Activated CD8-positive, alpha-beta memory T cell treated with anti-CD3 and anti-CD28 coated beads for 24 hours (primary cell): ENCODE measurements around the gene DNAI2.
A peak's percentile ranks its signal among the peaks of the same experiment; 100 is the strongest.

ENCODE experiments used
- DNase-seq: peaks from one replicate; pipeline ENCODE4 v3.0.0-alpha.2; 2020

DNAI2 gene

DNA sequence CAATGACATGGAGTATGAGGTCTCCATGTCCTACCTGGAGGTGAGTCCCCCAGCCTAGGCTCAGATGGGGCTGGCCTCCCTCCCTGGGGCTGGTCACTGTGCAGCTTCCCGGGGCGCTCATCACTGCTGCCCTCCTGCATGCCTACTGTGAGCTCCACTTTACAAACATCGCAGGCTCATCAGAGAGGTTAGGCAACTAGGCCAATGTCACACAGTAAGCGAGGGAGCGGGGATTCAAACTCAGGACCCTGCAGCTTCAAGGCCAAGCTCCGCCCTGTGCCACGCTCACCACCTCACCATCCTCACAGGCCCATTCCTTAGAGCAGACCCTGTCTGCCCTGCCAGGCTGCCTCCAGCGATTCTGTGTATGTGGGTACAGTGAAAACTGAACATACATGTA is 69.1 kb downstream of the DNAI2 start:
- no peak for DNase-seq

DNA sequence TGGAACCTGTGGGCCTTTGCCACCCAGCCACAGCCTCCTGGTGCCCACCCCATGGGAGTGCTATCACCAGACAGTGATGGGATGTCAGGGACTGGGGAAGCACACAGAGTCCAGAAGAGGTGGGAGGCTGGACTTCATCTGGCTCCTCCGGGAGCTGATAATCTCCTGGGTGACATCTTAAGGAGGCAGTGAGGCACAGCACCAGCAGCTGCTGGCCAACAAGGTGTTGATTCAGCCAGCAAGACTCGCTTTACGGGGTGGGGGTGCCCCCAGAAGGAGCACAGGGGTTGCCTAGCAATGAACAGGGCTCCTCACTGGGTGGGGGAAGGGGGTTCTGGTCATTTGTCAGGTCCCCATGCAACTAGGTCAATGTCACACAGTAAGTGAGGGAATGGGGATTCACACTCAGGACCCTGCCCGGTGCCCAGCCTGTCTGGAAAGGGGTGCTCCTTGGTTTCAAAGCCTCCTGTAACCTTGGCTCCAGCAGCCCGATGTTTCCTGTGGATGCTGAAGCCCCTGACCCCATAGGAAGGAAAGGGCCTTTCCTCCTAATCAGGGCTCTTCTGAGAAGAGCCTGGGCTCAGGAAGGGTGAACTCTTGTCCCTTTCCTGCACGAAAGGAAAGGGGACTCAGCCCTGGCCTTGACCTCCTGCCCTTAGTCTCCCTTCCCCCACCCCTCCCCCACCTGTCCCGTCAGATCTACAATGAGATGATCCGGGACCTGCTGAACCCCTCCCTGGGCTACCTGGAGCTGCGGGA is 69.7 kb downstream of the DNAI2 start:
- no peak for DNase-seq

DNA sequence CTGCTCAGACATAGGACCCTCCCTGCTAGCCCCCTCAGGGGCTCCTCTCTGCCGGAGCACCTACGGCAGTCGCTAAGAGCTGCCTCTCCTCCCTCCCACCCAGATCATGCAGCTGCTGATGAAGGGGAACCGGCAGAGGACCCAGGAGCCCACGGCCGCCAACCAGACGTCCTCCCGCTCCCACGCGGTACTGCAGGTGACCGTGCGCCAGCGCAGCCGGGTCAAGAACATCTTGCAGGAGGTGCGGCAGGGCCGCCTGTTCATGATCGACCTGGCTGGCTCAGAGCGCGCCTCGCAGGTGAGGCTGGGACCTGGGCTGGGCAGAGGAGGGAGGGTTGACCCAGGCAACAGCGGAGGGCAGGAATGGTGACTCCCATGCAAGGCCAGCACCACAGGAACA is 70.6 kb downstream of the DNAI2 start:
- no peak for DNase-seq

DNA sequence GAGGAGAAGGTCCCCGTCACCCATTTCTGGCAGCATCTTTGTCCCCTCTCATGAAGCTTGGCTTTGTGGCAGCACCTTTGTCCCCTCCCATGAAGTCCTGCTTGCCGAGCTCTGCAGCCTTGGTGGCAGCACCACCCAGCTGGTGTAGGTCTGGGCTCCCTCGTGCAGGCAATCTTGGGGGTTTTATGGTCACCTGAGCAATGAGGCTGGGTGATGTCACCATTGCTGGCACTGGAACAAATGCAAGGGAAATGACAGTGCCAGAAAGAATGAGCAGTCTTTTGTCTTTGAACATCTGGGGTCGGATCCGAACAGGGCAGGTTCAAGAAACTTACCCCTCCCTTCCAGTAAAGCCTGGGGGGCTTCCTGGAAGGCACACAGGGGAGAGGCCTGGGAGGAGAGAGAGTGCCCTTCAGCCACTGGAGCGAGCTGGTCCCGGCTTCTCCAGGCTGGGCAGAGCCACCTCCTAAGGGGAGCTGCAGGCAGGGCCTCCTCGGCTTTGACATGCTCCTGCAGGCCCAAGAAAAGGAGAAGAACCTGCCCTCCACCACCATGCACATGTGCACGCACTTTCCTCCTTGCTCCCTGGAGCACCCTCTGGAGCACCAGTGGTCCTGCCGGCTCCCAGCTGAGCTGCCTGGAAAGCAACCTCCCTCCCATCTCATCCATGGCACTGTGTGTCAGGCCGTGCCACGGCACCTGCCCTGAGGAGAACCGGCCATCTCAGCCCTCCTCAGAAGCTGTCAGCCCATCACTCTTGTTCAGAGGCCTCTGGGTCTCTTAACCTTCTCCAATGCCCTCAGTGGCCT is 71.6 kb downstream of the DNAI2 start:
- DNase-seq, result no peak

DNA sequence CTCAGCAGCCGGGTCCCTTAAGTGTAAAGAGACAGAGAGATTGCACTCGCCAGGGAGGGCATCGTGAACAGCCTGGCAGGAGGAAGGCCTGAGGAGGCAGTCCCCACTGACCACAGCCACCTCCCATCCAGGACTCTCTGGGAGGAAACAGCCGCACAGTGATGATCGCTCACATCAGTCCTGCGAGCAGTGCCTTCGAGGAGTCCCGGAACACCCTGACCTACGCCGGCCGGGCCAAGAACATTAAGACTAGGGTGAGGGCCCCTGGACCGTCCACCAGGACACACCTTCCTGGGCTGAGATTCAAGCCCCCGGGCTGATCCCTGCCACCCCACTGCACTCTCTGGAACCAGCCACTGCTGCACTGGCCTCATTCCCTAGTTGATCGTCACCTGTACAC is 73.6 kb downstream of the DNAI2 start:
- no peak for DNase-seq

DNA sequence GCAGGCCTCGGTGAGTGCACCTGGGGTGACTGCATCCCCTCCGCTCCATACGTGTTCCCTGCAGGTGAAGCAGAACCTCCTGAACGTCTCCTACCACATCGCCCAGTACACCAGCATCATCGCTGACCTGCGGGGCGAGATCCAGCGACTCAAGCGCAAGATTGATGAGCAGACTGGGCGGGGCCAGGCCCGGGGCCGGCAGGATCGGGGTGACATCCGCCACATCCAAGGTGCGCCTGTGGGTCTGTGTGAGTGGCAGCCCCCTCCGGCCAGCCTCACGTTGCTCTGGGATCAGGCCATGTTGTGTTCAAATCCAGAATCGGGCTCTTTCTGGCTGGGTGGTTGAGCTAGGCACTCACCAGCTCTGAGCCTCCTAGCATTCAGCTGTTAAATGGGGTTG is 75.1 kb downstream of the DNAI2 start:
- DNase-seq, result no peak

DNA sequence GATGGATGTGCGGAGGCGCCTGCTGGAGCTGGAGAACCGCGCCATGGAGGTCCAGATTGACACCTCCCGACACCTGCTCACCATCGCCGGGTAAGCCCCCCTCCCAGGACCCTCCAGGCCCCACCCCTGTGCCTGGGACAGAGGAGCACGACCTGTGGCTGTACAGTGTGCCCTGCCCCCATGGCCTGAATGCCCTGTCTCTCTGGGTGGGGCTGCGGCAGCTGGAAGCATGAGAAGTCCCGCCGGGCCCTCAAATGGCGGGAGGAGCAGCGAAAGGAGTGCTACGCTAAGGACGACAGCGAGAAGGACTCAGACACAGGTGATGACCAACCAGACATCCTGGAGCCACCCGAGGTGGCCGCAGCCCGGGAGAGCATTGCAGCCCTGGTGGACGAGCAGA is 76.5 kb downstream of the DNAI2 start:
- no peak for DNase-seq

DNA sequence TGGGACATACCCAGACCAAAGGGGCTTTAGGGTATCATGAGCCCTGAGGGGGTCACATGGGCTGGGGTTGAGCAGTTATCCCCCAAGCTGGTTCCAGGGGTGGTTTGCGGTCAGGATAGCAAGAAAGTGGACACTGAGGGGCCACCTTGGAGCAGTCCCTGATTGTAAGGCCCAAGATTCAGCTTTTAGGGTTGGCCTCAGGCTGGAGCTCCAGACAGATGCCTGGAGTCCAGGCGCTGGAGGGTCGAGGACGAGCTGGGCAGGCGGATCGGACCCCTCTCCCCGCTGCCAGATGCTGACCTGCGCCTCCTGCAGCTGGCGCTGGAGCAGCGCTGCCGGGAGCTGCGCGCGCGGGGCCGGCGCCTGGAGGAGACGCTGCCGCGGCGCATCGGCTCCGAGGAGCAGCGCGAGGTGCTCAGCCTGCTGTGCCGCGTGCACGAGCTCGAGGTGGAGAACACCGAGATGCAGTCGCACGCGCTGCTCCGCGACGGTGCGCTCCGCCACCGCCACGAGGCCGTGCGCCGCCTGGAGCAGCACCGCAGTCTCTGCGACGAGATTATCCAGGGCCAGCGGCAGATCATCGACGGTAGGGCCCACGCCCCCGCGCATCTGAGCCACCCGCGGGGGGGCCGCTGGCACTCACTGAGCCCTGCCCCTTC is 77.6 kb downstream of the DNAI2 start:
- DNase-seq, result no peak

DNA sequence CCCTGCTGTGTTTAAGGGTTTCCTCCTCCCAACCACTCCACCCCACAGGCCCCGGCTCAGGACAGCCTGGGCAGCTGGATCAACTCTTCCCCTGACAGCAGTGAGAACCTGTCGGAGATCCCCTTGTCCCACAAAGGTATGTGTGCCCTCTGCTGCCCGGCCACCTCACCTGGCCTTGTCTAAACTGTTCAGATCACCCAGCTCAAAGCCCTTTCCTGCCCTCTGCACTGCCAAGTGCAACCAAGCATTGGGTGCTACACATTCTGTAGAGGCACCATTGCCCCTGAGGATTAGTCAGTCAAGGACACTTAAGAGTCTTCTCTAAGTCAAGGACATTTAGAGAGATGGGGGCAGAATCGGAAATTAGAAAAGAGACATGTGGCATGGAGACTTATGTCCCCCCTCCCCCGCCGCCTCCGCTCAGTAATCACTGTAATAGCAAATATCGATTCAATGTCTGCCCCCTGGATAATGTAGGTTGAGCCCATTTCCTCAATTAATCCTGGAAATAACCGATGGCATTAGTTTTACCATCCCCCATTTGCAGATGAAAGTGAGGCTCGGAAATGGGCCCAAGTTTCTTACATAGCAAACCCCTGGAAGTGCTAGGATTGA is 79.5 kb downstream of the DNAI2 start:
- DNase-seq, result no peak

DNA sequence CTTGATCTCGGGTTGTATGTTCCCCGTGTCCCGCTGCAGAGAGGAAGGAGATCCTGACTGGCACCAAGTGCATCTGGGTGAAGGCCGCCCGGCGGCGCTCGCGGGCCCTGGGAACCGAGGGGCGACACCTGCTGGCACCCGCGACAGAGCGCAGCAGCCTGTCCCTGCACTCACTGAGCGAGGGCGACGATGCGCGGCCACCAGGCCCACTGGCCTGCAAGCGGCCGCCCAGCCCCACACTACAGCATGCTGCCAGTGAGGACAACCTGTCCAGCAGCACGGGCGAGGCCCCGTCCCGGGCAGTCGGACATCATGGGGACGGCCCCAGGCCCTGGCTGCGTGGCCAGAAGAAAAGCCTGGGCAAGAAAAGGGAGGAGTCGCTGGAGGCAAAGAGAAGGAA is 80.1 kb downstream of the DNAI2 start:
- peak; percentile 71 for DNase-seq

DNA sequence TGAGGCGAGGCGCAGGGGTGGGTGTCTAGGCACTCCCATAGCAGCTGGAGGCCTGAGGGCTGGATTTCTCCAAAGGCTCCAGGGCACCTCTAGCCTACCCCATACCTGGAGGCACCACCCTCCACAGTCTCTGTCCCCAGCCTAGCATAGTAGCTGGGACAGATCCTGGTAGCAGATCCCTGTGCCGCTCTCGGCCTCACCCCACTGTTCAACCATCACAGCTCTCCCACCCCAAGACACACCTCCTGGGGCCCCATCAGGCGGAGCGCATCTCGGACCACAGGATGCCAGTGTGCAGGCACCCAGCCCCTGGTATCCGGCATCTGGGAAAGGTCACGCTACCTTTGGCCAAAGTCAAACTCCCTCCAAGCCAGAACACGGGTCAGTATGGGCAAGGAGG is 80.5 kb downstream of the DNAI2 start:
- no peak for DNase-seq

DNA sequence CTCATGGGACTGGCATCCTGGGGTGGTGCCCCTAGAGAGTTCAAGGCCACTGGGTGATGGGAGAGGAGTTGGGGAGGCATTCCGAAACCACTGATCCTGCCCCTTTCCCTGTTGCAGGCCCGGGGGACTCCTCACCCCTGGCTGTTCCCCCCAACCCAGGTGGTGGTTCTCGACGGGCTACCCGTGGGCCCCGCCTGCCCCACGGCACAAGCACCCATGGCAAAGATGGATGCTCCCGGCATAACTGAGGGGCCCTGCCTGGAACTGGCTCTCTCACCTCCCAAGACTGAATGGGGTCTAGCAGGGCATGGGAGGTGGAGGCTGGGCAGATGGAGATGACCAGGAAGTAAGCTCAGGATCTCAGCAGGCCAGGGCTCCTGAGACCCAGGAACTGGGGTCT is 81.0 kb downstream of the DNAI2 start:
- DNase-seq, result no peak

DNA sequence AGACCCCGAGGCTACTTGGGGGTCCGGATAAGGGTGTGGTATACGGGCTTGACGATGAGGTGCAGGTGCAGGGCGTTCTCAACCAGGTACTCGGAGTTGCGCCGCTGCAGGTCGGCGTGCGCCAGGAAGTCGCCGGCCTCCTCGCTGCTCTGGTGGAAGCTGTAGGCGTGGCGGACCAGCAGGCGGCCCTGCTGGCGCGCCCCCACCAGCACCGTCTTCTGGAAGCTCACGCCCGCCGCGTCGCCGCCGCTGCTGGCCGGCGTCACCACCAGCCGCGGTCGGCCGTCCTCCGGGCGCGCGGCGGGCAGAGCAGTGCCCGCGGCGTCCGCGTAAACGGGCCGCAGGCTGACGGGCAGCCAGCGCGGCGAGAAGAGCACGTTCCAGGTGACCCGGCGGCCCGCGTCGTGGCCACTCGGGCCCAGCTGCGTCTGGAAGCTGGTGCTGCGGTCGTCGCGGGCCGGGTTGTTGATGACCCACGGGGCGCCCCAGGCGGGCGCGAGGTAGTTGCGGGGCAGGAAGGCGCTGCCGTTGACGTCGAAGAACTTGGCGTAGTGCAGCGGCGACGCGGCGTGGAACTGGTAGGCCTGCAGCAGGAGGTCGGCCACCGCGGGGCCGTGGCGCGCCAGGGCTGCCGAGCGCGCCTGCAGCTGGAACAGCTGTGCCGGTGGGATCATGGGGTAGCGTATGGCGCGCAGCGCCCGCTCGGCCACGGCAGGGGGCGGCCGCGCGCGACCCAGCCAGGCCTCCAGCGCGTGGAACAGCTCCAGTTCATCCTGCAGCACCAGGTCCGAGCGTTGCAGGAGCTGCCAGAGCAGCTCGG is 82.8 kb downstream of the DNAI2 start:
- no peak for DNase-seq

DNA sequence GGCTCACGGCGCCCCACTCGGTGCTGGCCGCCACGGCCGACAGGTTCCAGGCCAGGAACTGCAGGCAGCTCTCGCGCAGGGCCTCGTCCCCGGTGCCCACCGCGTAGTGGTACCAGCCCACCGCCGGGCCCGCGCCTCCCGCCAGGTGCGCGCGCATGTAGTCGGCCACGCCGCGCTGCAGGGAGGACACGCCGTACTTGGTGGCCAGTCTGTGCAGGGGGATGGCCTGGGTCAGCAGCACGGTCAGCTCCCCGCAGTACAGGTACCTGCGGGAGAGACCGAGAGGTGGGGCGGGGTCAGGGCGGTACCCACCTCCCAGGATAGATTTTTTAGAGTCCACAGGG is 83.4 kb downstream of the DNAI2 start:
- DNase-seq, result no peak

DNA sequence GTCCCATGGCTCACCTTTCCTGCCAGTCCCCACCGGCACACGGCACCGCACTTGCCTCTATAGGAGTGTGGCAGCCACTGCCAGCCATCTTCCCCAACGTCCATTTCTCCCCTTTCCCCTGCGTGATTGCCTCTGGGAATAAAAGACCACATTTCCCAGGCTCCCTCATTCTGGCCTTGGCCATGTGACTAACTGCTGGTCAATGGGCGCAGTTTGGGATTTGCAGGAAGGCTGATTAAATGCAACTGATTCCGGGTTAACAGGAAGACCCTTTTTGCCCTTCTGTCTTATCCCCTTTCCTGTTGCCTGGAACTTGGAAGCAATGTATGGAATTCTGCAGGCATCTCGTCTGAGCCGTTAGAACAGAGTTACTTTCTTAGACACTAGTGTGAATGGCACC is 84.7 kb downstream of the DNAI2 start:
- DNase-seq, result no peak

DNA sequence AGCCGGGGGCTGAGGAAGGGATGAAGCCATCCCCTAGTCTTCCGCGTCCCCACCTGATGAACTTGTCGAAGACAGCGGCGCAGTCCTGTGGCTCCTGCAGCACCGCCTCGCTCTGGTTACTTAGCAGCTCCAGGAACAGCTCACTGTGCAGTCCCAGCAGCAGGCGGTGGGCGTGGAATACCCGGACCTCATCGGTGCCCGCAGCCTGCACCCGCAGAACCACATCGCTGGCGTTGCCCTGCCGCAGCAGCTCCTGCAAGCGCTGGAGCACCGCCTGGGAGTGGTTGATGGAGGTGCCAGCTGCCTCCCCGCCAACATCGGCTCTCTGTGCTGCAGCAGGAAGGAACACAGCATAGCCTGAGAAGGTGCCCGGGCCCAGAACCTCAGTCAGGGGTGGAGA is 85.9 kb downstream of the DNAI2 start:
- no peak for DNase-seq

DNA sequence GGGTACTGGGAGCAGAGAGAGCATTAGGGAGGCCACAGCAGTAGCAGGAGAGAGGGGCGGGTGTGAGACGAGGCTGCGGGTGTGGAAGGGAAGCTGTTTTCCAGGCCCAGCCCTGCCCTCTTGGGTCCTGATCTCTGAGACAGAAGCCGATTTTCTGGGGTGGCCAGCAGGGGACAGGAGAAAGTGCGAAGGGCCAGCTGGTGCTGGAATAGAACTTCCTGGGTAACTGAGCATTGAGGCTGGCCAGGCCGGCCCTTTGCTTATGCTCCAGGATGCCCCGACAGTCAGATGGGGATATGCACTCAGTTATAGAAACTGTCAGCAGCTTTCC is 86.8 kb downstream of the DNAI2 start:
- no peak for DNase-seq

DNA sequence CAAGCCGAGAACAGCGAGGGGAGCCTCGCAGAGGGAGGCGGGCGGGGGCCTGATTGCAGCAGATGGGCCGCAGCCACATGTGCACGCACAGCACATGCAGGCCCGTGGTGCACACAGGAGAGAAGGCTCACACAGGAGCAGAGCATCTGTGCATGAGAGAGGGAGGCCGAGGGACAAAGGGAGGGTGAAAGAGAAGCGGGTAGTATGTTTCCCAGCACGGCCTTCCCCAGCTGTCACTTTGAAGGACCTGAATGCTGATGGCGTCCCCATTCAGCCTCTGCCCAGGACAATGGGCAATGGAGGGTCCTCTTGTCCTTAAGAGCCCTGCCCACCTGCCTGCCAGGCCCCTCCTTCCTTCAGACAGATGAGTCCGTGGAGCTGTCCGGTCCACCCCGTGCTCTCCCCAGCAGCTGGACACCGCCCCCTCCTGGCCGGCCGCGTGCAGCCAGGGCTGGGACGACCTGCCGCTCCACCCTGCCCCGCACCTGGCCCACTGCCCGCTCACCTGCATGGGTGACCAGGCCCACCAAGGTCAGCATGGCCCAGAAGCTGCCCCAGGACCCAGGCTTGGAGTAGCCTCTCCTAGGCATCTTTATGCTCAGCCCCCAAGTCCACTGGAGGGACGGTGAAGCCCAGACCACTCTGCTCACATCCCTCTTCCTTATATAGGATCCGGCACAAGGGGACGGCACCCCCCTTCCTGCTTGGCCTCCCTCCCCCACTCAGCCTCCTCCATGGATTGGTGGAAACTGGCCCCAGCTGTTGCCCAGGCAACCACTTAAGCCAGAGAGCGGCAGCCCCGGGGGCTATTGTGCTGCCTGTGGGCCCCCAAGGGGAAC is 87.4 kb downstream of the DNAI2 start, which contains the start of gene BTBD17:
Gene BTBD17 (minus strand): TSS at position 639 of the 839 bp plus-strand sequence. CDS start 49 bp downstream, at position 590.
- DNase-seq, result peak; percentile 71

DNA sequence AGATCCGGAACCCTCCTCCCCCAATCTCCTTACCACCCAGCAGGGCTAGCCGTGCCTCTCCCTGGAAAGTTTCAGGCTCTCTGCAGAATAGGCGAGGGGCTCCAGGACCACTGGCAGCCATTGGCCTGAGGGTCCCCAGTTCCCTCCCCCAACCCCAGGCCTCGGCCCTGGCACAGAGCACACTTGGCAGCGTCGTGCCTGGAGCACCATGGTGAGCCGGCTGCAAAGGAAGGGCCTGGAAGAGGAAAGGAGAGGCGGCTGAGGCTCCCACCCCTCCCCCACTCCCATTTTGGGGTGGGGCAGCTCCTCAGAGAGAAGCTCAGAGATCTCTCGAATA is 88.0 kb downstream of the DNAI2 start:
- DNase-seq, result no peak

DNA sequence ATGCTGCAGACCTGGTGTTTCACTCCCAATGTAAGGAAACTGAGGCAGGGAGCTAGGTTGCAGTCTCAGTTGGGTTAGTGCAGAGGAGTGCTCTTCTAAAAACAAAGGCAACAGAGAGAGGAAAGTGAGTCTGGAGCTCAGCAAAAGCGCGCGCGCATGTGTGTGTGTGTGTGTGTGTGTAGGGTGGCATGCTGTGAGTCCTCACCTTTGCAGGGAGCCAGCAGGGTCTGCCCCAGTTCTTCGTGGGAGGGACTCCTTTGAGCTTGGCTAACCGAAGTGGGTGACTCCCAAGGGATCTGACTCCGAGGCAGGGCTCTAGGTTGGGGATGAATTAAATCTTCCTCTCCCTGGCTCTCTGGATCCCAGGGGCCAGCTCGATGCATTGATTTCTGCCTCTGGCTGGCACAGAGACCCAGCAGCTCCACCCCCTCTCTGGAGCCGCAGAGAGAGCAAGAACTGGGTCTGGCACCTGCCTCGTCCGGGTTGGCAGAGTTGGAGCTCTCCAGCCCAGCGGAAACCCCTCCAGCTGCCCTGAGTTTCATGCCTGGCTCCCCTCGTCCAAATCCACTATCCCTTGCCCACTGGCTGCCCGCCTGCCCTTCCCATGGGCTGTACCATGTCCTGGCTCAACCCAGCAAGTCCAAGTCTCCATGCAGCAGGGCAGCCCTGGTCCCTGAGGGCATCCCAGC is 88.9 kb downstream of the DNAI2 start:
- DNase-seq, result no peak
